Endothelial cell of umbilical vein (primary cell): ENCODE data around the gene C17orf100.

Source experiments
- CTCF ChIP-seq, 2 donors: IDR thresholded peaks; 1 replicate in 1 of 2; 2 replicates in 1 of 2; pipeline ENCODE4 v1.5.1; 2011; ENCODE audit warnings: low read length in 2 of 2, mild to moderate bottlenecking in 2 of 2, moderate library complexity in 2 of 2, control low read depth in 1 of 2, inconsistent platforms in 1 of 2, low read depth in 1 of 2; ENCODE audit not compliant: insufficient read depth in 1 of 2; ENCODE audit errors: extremely low read depth in 1 of 2
- EZH2 ChIP-seq: IDR thresholded peaks from 2 replicates; pipeline ENCODE4 v1.6.1; 2012; ENCODE audit warnings: borderline replicate concordance, low read depth, mild to moderate bottlenecking, moderate library complexity, low read length, inconsistent platforms; ENCODE audit not compliant: severe bottlenecking
- FOS ChIP-seq: IDR thresholded peaks from 2 replicates; pipeline ENCODE4 v1.6.1; 2011; ENCODE audit warnings: mild to moderate bottlenecking, low read length, moderate library complexity, borderline replicate concordance; ENCODE audit not compliant: insufficient read depth
- GATA2 ChIP-seq: IDR thresholded peaks from 2 replicates; pipeline ENCODE4 v1.7.0; 2011; ENCODE audit warnings: low read depth, mild to moderate bottlenecking, moderate library complexity, mixed read lengths, low read length; ENCODE audit not compliant: insufficient read length, insufficient read depth
- JUN ChIP-seq: IDR thresholded peaks from 2 replicates; pipeline ENCODE4 v1.6.1; 2011; ENCODE audit warnings: borderline replicate concordance, low read depth; ENCODE audit not compliant: insufficient read length, insufficient read depth
- MYC ChIP-seq: IDR thresholded peaks from one replicate; pipeline ENCODE4 v1.6.1; 2011; ENCODE audit warnings: mild to moderate bottlenecking, low read depth, low read length
- POLR2A ChIP-seq: IDR thresholded peaks from 2 replicates; pipeline ENCODE4 v1.6.1; 2012; ENCODE audit warnings: low read depth, mild to moderate bottlenecking, control low read depth, low read length
- POLR2AphosphoS5 ChIP-seq: IDR thresholded peaks from 2 replicates; pipeline ENCODE4 v1.6.1; 2012; ENCODE audit warnings: low read depth, mild to moderate bottlenecking, control low read depth, low read length, moderate library complexity; ENCODE audit not compliant: insufficient read depth
- TF ChIP-seq, protein P1 (sequence below): IDR thresholded peaks from 2 replicates; pipeline ENCODE4 v1.6.1; 2011; ENCODE audit not compliant: insufficient read depth, insufficient read length

- TF ChIP-seq CTCF (IDR thresholded peaks at IDR 0.05; ENCODE audit: extremely low read depth in 1 of 2, insufficient read depth in 1 of 2, low read depth in 1 of 2, low read length in 2 of 2): no peak
- peak; percentile 66 for TF ChIP-seq EZH2
- TF ChIP-seq POLR2AphosphoS5: no peak
- TF ChIP-seq POLR2A: no peak
- TF ChIP-seq, protein P1, sequence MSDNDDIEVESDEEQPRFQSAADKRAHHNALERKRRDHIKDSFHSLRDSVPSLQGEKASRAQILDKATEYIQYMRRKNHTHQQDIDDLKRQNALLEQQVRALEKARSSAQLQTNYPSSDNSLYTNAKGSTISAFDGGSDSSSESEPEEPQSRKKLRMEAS: peak; percentile 81
- no peak for TF ChIP-seq FOS
- TF ChIP-seq JUN: no peak
- TF ChIP-seq GATA2: no peak
- no peak for TF ChIP-seq MYC
Observed at GRCh38 chr17:6651919-6652452, 424 bp downstream of the C17orf100 start.
